ENCODE data around the gene TRIM26.

- TF ChIP-seq CTCF (IDR thresholded peaks at IDR 0.05) (no peak), POLR2A (IDR thresholded peaks at IDR 0.05) (no peak)
Observed at GRCh38 chr6:30192076-30192475, 21.1 kb downstream of the TRIM26 start.
